HG02973 (cell line): ENCODE data around the gene SLC12A8.

Experiments
- ATAC-seq: cut with Tn5 transposase; IDR thresholded peaks from one replicate; pipeline ENCODE4 v1.9.1; 2021; ENCODE audit warnings: moderate library complexity; ENCODE audit not compliant: unreplicated experiment

Gene SLC12A8

DNA sequence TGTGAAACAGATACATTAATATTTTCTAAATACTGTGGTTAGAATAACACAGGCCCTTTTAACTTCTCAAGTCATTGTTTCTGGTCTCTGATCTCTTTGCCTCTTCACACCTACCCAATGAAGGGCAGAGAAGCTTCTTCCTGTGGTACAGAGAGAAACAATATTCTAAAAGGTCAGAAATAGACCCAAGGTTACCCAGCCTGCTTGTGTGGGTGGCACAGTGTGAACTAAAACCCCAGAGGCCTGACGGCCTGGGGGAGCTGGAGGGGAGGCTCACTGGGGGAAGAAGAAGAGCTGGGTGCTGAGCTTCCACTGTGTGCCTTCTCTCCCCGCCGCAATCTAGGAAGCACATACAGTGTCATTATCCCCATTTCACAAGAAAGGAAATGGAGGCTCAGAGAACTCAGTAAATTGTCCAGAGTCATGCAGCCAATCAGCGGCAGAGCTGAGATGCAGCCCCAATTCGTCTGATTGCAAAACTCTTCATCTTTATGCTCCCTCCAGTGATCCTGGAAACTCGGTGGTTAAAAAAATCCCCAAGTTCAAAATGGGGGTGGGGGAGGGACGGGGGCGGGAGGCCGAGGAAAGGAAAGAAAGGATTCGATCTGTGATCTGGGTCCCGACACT lies 92.7 kb downstream of the SLC12A8 start:
- ATAC-seq, result no peak

DNA sequence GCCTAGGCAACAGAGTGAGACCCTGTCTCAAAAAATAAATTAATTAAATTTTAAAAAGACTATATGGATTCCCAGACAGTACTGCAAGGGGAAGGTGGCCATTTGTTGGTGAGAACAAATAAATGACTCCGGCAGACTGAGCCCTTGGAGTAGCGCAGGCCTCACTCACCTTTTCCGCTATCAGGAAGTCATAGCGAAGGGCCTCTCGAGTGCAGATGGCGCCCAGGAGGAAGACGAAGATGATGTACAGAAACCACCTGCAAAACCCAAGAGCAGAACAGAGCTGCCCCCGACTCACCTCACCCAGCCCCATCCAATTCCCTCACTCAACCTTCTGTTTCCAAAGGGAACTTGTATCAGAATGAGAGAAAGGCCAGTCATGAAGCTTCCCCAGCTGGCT lies 93.9 kb downstream of the SLC12A8 start:
- ATAC-seq, result no peak

DNA sequence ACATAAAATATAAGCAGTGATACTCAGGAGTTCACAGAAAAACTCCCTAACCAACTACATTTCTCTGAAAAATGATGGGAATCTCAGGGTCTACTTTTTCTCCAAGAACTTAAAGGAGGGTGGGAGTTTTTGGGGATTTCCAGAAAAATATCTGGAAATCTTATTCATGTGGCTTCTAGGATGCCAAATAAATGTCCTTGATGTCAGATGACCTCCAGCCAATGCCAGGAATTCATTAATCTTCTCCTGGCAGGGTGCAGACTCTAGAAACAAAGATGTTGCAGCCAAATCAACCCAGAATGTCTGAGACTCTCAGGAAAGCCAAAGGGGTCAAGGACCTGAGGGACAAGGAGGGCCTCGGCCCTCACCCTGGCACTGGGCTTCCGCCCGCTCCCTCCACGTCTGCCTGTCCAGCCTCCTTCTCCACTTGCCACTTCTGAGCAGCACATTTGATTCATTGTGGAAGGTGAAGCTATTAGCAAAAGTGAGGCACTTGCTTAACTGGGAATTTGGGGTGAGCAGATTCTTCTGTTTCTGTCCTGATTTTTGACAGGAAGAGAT lies 94.8 kb downstream of the SLC12A8 start:
- no peak for ATAC-seq

GRCh38 chr3:125116311-125117080 lies 96.1 kb downstream of the SLC12A8 start:
- no peak for ATAC-seq

- no peak for ATAC-seq
Observed at GRCh38 chr3:125115640-125116039, 96.9 kb downstream of the SLC12A8 start.

DNA sequence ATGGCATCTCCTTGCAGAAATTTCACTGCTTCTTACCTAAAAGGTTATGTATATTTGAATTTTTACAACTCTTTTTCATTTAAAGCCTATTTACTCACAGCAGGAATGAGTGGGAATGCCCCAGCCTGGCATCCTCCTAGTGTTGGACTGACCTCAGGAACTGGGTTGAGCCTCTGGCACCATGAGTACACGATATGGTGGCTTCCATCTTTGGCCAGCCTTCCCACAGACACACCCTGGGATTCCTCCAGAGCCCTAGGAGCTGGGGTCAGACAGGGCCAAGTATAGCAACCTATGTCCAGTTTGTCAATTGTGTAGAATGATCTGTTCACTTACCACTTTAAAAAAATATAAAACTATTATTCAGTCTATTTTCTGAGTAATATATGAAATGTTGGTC lies 99.6 kb downstream of the SLC12A8 start:
- no peak for ATAC-seq

GRCh38 chr3:125110876-125111480 lies 101.6 kb downstream of the SLC12A8 start:
- ATAC-seq, result no peak

DNA sequence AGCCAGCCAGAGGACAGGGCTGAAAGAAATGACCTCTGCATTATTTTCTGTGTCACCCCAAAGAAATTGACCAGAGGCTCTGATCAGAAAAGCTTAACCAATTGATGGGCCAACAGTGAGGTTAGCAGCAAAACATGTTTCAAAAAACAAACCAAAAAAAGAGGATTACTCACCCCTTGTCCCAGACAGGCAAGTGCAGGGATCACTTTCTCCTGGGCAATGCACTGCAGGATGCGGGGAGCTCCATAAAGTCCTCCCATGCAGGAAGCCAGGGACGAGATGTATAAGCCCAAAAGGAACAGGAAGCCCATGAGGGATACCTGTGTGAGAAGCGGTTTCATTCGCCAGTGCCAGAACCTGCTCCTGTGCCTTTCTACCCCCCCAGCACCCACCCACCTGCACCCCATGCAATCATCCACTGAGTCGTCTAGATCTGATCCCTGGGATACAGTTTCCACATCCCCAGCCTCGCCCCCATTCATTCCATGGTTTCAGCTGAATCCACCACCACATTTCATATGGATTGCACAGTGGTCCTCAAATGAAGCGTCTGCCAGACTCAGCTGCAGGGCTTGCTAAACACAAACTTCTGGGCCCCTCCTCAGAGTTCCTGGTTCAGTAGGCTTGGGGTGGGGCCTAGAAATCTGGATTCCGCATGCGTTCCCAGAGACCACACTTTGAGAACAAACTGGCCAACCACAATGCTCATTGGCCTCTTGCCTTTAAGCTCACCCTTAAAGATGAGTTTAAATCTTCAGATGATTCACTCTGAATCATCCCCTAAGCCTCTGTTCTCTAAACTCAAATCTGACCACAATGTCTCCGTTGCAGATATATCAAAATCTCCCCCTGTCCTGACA lies 102.3 kb downstream of the SLC12A8 start:
- no peak for ATAC-seq

DNA sequence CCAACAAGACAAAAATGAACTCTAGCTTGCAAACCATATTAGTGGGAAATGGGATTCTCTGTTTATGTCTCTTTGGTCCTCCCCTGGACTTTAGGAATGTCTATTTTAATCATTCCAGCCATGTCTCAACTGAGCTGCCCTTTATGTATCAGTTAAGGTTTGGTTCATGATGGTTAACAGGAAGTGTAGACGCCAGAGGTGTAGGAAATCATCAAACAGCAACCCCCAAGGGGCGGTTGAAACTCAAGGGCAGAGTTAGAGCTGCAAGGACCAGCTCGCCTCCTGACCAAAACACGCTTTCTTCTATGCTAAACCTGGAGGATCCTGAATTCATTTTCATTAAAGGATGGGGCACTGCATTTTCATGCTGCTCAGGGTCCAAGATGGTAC lies 103.0 kb downstream of the SLC12A8 start:
- ATAC-seq, result no peak

GRCh38 chr3:125108833-125109535 lies 103.6 kb downstream of the SLC12A8 start:
- no peak for ATAC-seq

GRCh38 chr3:125107861-125108567 lies 104.5 kb downstream of the SLC12A8 start:
- peak; percentile 62 for ATAC-seq

DNA sequence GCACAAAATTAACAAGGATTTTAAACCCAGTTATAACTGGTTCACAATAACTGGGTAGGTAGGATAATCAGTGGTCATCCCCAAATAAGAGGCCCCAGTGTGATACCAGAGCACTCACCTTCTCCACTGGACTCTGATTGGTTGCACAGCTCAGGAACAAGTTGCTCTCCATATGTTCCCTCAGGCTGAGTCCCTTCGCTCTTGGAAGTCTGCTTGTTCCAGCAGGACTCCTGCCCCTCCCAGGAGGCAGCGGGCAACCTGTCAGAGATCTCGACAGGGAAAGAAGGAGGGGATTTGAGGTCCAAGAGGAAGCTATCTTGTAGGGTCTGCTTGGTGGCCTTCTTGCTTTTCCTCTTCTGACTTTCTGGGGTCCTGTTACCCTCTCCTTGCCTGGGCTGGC lies 105.2 kb downstream of the SLC12A8 start:
- ATAC-seq, result no peak

GRCh38 chr3:125105116-125105515 lies 107.4 kb downstream of the SLC12A8 start:
- no peak for ATAC-seq

DNA sequence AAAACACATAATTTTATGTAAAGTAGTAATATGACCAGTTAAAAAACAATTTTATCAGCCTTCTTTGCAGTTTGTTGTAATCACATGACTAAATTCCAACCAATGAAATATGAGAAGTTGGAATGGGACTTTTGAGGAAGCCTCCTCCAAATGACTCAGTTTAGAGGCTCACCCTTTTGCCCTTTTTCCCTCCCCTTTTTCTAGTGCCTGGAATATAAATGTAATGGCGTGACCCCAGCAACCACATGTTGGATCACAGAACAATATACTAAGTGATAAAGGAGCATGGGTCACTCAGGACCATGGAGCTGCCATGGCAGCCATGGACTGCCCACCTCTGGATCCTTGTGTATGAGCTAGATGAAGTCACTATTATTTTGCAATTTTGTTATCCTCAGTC lies 107.9 kb downstream of the SLC12A8 start:
- no peak for ATAC-seq

GRCh38 chr3:125103406-125103805 lies 109.1 kb downstream of the SLC12A8 start:
- no peak for ATAC-seq

- no peak for ATAC-seq
Observed at GRCh38 chr3:125102470-125102869, 110.1 kb downstream of the SLC12A8 start.

DNA sequence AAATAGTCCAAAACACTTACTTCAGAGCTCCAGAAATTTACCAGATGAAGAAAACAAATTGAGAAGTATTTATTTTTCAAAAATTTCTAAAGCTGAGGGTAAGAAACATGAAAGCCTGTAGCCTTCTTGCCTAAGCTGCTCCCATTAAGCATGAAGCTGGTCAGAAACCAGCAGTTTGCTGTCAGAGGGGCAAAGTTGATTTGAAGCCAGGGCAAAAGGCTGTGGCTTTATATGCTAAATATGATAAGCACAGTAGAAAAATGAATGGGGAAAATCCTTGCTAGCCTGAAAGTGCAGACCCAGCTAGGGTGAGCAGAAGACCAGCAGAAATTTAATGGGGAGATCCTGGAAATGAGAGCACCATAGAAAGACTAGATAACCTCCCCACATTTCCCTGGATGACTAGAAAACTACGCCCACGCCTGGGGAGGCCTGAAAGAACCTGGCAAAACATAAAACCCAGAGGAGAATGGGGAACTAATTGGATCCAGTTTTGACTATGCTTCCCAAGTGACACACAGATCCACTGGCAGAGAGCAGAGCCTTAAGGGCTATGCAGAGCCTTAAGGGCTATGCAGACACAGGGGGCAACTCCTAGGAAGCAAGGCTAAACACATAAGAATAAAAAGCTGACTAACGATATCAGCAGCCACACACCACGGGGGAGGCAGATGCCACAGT lies 113.8 kb downstream of the SLC12A8 start:
- ATAC-seq, result no peak

DNA sequence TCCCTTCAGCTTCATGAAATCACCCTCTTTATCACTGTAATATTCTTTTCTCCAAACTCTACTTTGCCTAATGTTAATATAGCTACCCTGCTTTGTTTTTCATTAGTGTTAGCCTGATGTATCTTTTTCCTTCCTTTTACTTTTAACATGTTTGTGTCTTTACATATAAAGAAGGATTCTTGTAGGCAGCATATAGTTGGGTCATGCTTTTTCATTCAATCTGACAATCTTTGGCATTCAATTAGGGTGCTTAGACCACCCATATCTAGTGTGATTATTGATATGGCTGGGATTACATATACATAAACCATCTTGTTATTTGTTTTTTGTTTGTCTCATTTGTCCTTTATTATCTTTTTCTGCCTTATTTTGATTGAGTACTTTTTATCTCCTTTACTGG lies 121.9 kb downstream of the SLC12A8 start:
- ATAC-seq, result no peak

DNA sequence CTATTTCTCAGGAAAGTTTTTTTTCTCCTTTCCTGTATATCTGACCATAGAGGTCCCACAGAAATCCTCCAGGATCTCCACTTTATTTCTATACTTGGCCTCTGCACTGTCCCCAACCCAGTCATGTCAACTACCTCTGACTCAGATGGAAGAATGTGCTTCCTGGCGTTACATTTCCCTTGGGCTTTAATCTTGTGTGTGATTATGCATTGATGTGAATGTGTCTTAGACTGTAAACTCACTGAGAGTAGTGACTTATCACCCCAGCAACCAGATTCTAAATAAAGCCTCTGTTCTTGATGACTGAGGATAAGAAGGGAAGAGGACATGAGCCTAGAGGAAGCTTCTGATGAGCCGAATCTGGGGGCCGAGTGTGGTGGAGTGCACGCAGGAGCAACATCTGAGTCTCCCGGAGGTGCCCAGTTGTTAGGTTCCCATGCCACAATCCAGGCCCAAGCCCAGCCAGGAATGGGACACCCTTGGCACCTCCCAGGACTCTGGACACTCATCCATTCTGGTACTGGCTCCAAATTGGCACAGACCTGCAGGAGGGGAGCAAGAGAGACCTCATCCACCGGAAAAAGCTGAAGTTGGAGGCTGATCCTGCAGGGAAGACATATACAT lies 124.7 kb downstream of the SLC12A8 start:
- no peak for ATAC-seq
